ENCODE data around the gene NRXN2.

The NRXN2 gene

DNA sequence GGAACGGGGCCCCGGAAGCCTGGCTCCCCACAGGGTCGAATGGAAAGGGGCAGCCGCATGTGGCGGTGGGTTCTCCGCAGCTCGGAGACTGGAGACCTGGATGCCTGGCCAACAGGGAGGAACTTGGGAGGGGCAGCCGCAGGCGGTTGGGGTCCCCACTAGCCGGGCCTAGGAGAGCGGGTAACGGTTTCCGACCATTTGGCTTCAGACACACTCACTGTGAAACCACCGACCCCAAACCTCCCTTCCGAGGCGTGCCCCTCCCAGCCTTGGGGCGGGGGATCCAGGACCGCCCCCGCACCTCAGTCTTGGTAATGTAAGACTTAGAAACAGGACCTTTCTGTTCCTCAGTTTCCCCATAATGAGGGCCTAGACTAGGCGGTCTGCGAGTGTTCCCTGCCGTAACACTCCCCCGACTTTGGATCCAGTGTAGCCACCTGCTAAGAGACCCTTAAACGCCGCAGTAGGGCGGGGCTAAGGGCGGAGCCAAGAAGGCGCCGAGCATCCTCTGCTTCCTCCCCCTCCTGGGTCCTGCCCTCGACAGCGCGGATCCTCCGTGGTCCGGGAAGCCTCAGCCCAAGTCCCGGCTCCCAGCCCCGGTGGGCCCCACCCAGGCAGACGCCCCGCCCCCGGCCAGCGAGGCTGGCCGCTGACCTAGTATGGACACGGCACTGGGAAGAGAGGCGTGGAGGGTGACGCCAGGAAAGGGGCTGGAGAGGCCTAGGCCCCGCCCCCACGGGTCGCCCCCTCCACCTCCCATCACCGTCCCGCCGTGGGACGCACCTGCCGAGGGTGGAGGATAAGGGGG, 22.7 kb upstream of the NRXN2 start:
- TF ChIP-seq CTCF (conservative IDR thresholded peaks at IDR 0.05) (no peak), ZFX (IDR thresholded peaks at IDR 0.05) (no peak)
- H3K27ac ChIP-seq = no peak overlapping the region

GRCh38 chr11:64745189-64745520, 22.2 kb upstream of the NRXN2 start:
- no peak overlapping the region for H3K27ac ChIP-seq
- TF ChIP-seq CTCF (conservative IDR thresholded peaks at IDR 0.05) = no peak

DNA sequence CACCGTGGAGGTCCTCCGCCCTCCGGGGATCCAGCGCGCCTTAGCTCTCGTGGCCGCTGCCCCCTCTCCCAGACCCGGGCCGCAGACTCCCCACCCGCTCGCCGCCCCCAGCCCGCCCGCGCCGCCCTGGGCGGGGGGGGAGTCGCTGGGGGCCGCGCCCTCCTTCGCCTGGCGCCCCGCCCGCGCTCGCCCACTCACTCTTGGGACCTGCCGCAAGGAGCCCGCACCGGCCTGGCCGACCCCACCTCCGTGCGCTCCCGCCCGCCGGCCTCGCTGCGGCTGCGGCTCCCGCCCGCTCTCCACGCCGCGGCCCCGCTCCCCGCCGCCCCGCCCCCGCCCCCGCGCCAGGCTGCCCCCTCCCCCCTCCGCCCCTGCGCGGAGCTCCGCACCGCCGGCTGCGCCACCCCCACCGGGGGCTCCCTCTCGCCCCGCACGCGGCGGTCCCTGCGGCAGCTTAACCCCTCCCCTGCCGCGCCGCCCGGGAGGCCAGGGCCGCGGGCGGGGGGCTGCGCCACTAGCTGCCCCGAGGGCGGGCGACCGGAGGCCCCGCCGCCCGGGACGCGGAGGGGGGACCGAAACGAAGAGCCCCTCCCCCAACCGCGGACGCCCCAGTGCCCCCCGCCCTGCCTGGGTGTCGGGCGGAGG, 21.7 kb upstream of the NRXN2 start:
- no peak for TF ChIP-seq ZFX (IDR thresholded peaks at IDR 0.05)
- no peak for TF ChIP-seq CTCF (conservative IDR thresholded peaks at IDR 0.05)
- no peak overlapping the region for H3K27ac ChIP-seq

- no peak for TF ChIP-seq ZFX (IDR thresholded peaks at IDR 0.05)
- 0 out of 2 replicates have a peak, but pooled peaks have one; percentile 24 for TF ChIP-seq CTCF (conservative IDR thresholded peaks at IDR 0.05)
- H3K27ac ChIP-seq = no peak within 1 kb of the TSS
These were observed 20.9 kb upstream of the NRXN2 start, which contains the start of gene RASGRP2 for GRCh38 chr11:64743591-64744543. Gene RASGRP2, minus strand, starts transcription at chr11:64744142. Its CDS starts 1,276 bp downstream, at chr11:64742866.

GRCh38 chr11:64742889-64743590, 20.0 kb upstream of the NRXN2 start:
- peak; percentile 96 for TF ChIP-seq CTCF (conservative IDR thresholded peaks at IDR 0.05)
- no peak for TF ChIP-seq ZFX (IDR thresholded peaks at IDR 0.05)
- H3K27ac ChIP-seq = no peak overlapping the region

GRCh38 chr11:64742087-64742888, 19.3 kb upstream of the NRXN2 start:
- TF ChIP-seq ZFX (IDR thresholded peaks at IDR 0.05) (no peak), CTCF (conservative IDR thresholded peaks at IDR 0.05) (no peak)
- no peak overlapping the region for H3K27ac ChIP-seq

Data from C4-2B (cell line).